NCI-H2081 (cell line): ENCODE results near the gene CHD5.
A peak's percentile ranks its signal among the peaks of the same experiment; 100 is the strongest.

Source experiments
- DNase-seq, 2 experiments: peaks; one replicate each; lab custom pipeline; 2025; lab: John Stamatoyannopoulos, UW

Gene CHD5

DNA sequence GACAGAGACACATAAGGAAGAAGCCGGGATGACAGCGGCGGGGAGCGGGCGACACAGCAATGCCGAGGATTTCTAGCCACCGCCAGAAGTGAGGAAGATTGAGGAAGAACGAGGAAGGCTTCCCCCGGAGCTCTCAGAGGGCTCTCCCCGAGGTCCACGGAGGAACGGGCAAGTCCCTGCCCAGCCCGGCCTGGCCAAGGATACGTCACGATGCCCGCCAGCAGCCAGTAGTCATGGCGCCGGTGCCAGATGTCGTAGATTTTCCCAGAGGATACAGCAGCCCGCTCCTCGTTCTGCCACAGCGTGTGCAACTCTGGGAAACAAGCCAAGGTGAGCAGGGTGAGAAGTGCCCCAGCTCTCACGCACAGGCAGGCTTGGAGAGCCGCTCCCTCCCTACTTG, 68.5 kb downstream of the CHD5 start:
- peak; percentile 10 to 53 for DNase-seq

DNA sequence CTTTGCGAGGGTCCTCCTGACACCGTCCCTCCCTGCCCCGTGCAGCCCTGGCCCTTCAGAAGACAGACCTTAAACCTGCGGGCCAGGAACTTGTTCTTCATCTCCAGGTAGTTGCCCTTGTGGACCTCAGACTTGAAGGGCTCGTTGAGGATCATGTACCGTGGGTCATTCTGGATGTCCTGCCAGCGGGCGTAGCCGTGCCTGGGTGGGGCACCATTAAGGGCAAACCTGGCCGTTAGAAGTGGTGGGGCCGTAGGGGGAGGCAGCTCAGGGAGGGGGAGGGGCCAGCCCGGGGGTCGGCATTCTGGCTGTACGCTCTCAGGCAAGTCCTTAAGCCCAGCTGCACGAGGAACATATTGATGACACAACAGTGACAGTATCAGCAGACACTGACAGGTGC, 69.8 kb downstream of the CHD5 start:
- DNase-seq, result no peak

DNA sequence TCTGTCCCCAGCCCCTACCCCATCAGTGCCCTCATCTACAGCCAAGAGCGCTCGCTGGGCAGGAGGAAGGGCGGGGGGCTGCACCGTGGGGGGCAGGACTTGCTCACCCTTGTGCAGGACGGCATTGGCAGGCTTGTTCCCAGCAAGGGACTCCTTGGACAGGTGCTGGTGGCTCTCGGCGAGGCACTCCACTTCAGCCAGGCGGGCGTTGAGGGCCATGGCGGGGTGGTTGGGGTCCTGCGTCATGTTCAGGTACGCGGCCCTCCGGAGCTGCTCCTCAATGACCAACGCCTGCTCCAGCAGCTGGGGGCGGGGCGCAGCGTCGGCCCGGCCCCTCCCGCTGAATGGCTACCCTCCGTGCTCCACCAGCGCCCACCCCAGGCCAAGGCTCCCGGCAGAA, 70.4 kb downstream of the CHD5 start:
- DNase-seq, result no peak

DNA sequence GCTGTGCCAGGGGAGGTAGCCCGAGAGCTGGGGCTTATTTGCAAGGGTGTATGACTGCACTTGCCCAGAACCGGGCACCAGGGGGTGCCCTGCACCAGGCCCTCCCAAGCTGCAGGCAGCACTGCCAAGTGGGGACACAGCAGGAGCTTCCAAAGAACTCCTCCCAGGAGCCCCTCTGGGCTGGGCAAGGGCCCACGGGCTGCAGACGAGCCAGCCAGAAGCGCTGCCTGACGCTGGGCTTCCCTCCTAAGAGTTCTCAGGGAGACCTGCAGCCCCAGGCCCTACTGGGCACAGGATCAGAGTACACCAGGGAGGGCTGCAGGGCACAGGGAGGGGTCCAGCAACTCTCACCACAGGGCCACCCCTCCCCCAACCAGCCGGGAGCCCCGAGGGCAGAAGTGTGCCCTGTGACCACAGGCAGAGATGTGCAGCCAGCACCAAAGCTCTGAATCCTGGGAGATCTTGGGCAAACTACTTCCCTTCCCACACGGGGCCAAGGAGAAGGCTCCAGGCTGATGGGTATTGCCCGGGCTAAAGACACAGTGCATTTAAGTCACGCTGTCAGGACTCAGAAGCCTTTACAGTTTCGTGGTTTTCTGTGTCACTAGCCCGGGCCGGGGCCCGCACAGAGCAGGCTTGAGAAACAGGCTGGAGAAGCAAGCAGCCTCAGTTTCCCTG, 71.0 kb downstream of the CHD5 start:
- DNase-seq, result peak; percentile 53 to 71

DNA sequence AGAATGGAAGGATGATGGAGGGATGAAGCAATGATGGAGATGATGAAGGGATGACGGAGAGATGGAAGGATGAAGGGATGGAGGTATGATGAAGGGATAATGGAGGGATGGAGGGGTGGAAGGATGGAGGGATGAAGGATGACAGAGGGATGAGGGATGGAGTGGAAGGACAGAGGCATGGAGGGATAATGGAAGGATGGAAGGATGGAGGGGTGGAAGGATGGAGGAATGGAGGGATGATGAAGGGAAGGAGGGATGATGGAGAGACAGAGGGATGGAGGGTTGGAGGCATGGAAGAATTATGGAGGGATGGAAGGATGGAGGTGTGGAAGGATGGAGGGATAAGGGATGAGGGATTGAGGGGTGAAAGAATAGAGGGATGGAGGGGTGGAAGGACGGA, 71.6 kb downstream of the CHD5 start:
- no peak for DNase-seq

DNA sequence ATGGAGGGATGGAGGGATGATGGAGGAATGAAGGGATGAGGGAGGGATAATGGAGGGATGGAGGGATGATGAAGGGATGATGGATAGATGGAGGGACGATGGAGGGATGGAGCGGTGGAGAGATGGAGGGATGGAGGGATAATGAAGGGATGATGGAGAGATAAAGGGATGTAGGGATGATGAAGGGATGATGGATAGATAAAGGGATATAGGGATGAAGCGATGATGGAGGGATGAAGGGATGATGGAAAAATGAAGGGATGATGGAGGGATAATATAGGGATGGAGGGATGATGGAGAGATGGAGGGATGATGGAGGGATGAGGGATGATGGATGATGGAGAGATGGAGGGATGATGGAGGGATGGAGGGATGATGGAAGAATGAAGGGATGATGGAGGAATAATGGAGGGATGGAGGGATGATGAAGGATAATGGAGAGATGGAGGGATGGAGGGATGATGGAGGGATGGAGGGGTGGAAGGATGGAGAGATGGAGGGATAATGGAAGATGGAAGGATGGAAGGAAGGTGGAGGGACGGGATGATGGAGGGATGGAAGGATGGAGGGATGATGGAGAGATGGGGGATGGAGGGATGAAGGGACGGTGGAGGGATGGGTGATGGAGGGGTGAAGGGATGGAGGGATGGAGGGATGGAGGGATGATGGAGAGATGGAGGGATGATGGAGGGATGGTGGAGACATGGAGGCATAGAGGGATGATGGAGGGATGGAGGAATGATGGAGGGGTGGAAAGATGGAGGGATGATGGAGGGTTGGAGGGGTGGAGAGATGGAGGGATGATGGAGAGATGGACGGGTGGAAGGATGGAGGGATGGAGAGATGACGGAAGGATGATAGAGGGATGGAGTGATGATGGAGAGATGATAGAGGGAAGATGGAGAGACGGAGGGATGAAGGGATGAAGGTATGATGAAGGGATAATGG, 72.4 kb downstream of the CHD5 start:
- no peak for DNase-seq

DNA sequence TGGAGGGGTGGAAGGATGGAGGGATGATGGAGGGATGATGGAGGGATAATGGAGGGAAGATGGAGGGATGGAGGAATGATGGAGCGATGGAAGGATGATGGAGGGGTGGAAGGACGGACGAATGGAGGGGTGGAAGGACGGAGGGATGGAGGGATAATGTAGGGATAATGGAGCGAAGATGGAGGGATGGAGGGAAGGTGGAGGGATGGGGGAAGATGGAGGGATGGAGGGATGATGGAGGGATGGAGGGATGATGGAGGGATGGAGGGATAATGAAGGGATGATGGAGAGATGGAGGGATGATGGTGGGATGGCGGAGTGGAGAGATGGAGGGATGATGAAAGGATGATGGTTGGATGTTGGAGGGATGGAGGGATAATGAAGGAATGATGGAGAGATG, 73.1 kb downstream of the CHD5 start:
- no peak for DNase-seq

DNA sequence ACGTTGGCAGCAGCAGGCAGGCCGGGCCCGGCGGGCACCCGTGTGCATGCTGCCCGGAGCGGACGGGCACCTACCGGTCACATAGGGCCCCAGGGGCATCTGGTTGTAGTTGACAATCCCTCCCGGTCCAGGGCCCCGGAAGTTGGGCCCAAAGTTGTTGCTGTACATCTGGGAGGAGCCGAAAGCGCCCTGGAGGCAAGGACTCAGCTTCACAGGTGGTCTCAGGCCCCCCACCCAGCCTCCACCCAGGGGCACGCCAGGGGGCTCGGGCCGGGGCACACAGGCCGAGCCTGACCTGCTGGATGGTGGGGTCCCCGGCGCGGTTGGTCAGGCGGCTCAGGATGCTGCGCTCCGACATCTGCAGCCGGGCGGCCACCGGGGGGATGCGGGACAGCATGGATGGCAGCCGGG, 73.8 kb downstream of the CHD5 start:
- no peak for DNase-seq

DNA sequence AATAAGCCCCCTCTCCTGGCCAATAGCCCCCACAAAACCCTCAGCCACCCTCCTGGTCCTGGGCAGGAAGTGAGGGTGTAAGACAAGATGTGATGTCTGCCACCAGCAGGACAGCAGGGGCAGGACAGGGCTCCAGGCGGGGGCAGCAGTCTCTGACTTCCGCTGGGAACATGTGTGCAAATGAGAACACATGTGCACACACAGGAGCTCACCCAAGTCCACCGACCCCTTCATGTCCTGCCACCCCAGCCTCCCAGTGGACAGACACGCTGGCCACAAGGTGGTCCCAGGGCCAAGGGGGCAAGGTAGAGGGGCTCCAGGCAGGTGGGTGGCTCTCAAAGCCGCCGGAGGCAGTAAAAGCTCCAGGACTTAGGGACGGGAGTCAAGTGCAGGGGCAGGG, 74.4 kb downstream of the CHD5 start:
- DNase-seq, result no peak

DNA sequence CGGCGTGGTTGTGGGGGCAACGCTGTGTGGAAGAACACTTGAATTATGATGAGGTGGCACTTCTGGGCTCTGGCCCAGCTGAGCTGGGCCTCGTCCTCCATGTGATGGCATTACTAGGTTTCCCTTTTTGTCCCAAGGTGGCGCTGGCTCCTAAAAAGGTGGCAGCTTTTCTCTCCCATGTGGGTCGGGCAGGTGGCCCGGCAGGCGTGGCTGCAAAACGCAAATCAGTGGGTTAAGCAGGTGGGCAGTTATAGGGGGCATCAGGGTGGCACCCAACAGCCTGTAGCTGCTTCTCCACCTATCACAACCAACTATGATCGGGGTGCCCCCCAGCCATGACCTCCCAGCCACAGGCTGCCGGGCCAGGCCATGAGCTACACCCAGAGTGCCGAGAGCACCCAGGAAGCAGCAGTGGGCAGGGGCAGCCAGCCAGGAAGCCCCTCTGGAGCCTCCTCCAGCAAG, 74.9 kb downstream of the CHD5 start:
- DNase-seq, result no peak

DNA sequence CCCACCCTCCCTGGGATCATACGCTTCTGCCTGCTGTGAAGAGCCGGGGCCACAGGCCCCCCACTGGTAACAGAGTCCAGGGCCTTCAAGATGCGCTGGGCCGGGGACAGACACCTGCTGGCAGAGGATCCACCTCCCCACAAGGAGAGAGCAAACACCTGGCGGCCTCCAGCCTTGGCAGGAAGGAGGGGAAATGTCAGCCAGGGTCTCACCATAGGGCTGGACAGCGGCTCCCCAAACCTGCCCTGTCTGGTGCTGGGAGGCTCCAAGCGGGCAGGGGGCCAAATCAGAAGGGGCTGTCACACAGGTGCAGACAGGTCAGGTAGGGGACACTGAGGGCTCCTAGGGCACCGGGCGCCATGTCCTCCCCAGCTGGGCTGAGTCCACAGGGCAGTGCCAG, 75.5 kb downstream of the CHD5 start:
- no peak for DNase-seq

DNA sequence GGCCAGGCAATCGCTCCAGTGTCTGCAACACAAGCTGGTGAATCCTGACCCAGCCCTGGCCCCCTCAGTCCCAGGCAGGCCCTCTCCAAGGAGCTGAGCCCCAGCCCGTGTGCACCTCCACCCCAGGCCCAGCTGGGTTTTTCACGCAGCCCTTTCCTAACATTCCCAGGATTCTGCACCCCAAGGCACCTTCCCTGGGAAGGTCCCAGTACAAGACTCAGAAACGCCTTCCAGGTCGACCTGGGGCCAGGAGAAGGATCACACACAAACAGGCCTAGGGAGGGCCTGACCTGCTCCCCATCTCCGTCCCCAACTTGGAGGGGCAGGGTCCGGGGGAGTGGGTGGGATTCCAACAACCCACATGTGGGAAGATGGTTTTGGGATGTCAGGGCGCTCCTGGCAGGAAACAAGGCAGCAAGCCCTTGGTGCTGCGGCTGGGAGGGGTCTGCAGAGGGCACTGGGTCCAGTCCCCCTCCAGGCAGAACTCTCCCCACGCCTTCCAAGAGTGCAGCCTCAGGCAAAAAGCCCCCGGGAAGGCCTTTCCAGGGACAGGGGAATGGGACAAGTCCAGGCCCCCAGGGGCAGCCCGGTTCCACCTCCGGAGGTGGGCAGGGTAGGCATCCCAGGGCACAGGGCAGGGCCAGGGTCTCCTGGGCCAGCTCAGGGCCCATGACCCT, 76.1 kb downstream of the CHD5 start:
- no peak for DNase-seq

DNA sequence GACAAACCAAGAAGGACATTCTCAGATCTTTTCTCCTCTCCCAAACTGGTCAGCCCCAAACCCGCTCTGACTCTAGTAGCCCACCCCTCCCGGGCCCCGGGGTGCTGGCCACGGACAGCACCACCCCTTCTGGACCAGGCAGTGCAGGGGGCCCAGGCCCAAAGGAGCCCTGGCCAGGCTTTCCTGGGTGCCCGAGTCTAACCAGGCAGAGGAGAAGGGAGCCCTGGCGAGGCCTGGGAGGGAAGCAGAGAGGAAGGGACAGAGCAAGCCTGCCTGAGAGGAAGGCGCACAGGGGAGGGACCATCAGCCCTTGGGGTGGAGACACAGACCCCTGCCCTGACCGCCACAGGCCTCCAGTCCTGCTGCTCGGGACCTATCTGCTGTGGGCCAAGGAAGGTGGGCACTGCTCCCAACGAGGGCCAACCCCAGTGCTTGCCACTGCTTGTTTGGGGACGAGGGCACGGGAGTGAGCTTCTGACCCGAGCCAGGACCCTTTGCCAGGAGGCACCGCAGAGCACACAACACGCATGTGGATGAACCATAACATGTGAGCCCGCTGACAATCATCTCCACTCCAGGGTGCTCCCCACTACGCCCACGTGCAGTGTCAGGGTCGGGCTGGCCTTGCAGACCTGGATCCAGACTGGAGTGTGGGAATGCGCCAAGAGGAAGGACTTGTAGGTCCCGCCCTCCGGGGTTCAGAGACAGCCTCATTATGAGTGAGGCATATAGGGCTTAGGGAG, 76.8 kb downstream of the CHD5 start:
- no peak for DNase-seq

DNA sequence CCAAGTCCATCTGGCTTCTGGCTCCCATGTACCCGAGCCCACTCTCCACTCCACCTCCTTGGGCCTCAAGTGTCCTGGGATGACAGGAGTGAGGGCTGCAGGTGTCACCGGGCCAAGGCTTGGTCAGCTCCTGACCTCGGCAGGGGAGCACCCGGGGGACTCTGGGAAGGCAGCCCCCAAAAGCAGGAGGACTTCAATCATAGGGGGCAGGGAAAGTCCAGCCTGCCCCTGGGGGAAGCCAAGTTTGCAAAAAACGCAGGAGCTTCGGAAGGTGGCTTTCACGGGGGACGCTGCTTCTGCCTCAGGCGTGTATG, 77.6 kb downstream of the CHD5 start:
- DNase-seq, result no peak

DNA sequence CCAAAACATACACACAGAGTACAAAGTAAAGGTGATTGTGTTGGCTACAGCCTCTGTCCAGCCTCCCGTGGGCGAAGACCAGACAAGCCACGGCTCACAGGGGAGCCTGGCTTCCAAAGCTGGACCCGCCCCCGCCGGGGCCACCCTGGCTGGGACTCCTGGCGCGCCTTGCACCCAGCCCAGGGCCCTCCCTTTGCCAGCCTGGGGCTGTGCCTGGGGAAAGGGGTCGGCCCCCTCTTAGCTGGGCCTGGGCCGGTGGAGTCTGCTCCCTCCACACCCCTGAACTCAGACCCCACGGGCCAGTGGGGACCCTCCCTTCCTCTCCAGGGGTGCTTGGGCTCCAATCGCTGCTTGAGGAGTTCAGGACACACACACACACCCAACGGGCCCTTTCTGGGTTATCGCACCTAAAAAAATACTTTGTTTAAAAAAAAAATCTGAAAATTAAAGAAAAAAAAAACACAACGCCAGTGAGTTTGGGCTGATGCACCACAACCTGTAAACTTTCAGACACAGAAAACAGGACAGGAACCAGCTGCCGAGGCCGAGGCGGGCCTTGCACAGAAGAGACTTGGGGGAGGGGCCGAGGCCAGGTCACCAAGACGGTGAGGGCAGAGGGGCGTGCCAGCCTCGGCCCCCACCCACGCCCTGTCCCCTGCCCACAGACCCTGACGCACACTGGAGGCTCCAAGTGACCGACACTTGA, 78.1 kb downstream of the CHD5 start:
- DNase-seq, result no peak

DNA sequence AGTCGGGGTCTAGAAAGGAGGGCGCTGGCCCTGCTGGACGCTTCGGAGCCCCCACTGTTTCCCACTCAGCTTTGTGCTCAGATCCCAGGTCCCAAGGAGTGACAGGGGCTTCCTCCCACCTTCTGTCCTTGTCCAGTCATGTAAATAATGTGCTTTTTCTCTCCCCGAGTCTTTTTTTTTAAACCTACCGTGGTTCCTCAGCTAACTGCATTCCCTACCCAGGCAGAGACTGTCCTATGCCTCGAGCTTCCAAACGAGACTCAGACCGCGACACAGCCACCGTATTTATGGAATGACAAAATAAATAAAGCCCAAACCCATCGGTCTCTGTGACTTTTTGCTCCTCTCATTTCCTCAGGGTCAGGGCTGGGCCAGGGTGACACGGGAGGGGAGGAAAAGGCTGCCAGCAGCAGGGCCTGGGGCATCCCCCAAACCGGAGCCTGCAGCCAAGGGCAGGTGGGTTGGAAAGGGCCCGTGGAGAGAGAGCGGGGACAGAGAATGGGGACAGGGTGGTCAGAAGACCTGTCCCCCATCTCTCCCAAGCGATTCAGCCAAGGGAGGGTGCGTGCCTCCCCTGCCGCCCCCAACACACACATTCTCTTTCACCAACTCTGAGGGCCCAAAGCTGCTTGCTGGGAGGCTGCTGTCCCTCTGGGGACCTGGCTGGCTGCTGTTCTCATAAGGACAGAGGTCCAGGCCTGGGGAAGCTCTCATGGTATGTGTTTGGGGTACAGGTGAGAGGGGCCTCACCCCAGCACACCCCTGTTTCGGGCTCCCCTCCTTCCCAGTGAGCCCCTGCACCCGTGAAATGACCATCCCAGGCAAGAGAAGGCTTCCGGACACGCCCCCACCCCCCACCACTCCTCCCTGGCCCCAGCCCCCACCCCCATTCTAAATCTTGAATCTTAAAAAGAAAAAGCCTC, 79.0 kb downstream of the CHD5 start:
- no peak for DNase-seq

DNA sequence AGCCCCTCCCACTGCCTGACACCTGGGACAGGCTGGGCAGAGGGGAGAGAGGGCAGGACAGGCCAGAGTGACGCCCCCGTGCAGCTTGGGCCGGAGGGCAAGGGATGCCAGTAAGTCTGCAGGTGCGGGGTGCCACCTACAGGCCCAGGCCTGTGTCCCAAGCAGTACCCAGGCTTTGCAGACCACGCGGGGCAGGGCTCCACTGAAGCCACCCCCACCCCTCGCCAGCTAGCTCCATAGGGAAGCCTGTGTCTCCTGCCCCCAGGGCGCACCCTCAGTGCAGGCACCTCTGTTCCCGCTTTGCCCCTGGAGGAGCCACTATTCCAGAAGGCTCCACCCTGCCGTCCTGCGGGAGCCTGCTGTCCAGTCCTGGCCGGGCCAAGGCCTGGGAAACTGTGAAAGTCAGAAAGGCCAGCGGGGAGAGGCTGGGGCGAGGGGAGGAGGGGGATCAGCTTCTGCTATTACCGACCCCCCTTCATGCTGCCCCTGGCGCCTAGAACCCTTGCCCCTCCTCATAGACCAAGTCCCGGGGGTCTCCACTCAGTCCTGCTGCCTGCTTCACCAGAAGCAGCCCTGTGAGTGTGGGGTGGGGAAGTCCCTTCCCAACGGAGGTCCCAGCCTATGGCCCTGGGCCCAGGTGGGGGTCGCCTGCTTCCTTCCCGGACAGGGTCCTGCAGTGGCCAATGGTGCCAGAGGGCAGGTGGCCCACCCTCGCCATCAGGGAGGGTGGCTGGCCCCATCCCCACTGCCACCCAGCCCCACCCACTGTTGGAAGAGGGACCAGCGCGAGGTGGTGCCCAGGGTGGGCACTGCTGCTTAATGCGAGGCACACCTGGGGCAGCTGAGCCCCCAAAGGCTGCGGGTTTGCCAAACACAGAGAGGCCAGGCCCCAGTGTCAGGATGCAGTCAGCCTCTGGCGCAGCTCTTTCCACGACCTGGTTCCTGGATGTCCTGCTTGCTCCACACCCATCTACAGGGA, 80.0 kb downstream of the CHD5 start:
- DNase-seq, result no peak

DNA sequence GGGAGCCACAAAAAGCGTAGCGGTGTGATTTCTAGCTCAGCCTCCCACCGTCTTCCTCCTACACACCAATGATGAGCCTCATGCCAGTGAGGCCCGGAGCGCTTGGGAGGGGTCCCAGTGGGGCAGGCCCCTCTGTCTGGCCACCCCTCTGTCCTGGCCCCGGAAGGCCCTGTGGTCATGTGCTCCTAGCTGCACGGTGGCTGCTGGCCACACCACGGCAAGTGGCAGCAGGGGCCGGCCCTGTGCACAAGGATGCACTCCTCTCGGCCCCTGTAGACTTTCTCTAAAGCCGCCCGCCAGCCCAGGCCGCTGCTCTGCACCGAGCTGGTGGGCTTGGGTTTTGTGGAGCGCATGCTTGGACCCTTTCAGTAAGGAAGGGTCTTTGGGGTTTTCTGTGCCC, 80.8 kb downstream of the CHD5 start:
- DNase-seq, result no peak
